HG02852 (cell line): ENCODE results near the gene LAMB3.
"Not testable (repeated sequence)": the region's sequence is repeated elsewhere in the genome, so short reads cannot be mapped to it uniquely, and the experiment has no call there.

Source experiments
- ATAC-seq: cut with Tn5 transposase; IDR thresholded peaks from one replicate; pipeline ENCODE4 v1.9.1; 2021; ENCODE audit warnings: mild to moderate bottlenecking, moderate library complexity; ENCODE audit not compliant: unreplicated experiment

LAMB3 gene

GRCh38 chr1:209652121-209652735 is at the start of gene LAMB3:
LAMB3 (minus strand) TSS chr1:209652425; CDS start chr1:209650944, 1,481 bp downstream.
- ATAC-seq = no peak

GRCh38 chr1:209700686-209701085 is 48.5 kb upstream of the LAMB3 start:
- not testable (repeated sequence) for ATAC-seq

- ATAC-seq = no peak
These were observed 44.9 kb upstream of the LAMB3 start for GRCh38 chr1:209697126-209697525.

- ATAC-seq = no peak
These were observed 44.4 kb upstream of the LAMB3 start for GRCh38 chr1:209696673-209697072.

GRCh38 chr1:209692745-209693504 is 40.7 kb upstream of the LAMB3 start:
- ATAC-seq = peak; percentile 61

GRCh38 chr1:209692296-209692695 is 40.1 kb upstream of the LAMB3 start:
- no peak for ATAC-seq

- no peak for ATAC-seq
These were observed 39.0 kb upstream of the LAMB3 start for GRCh38 chr1:209691237-209691636.

GRCh38 chr1:209689477-209689876 is 37.3 kb upstream of the LAMB3 start:
- ATAC-seq = no peak

GRCh38 chr1:209688746-209689234 is 36.6 kb upstream of the LAMB3 start:
- no peak for ATAC-seq

- no peak for ATAC-seq
These were observed 34.1 kb upstream of the LAMB3 start for GRCh38 chr1:209686322-209686721.

- ATAC-seq = no peak
These were observed 33.6 kb upstream of the LAMB3 start for GRCh38 chr1:209685821-209686220.

- no peak for ATAC-seq
These were observed 26.8 kb upstream of the LAMB3 start for GRCh38 chr1:209678981-209679539.

GRCh38 chr1:209675565-209676154 is 23.4 kb upstream of the LAMB3 start:
- ATAC-seq = no peak

GRCh38 chr1:209674957-209675564 is 22.8 kb upstream of the LAMB3 start, which contains the start of gene G0S2:
G0S2 (plus strand) TSS chr1:209675412; CDS start chr1:209675685, 273 bp downstream.
- no peak for ATAC-seq

- no peak for ATAC-seq
These were observed 21.6 kb upstream of the LAMB3 start for GRCh38 chr1:209673631-209674417.

- peak; percentile 92 for ATAC-seq
These were observed 20.7 kb upstream of the LAMB3 start for GRCh38 chr1:209672705-209673630.

- ATAC-seq = no peak
These were observed 18.3 kb upstream of the LAMB3 start for GRCh38 chr1:209670441-209671082.

GRCh38 chr1:209667708-209668107 is 15.5 kb upstream of the LAMB3 start:
- ATAC-seq = peak; percentile 47

- ATAC-seq = no peak
These were observed 14.9 kb upstream of the LAMB3 start for GRCh38 chr1:209667103-209667502.
